ENCODE measurements around the gene ERG28. TPM values are rescaled to one million over a fixed set of nuclear protein-coding genes. Genes with fewer than 3 reads are reported as not detected.

Gene ERG28
- total and polyA plus RNA-seq, 2 of the 13 experiments (the other 11 are each of a cell fraction or from before 2014, with no cell fraction given): 27.3 to 32.3 TPM

DNA sequence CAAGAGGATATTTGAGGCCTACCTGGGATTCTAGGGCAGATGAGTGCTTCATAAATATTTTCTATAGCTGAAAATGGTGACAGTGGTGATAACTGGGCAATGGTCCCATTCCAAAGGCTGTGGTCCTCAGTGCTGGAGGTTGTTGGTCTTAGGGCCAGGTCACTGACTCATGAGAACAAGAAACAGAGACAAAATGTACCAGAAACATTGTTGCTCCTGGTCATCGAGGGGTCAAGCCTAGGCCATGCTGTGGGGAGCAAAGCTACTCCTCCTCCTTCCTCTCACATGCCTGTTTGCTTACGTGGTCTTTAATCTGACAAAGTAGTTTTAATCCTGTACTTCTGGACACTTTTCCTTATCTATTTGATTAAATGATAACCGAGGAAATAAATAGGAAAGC lies 33.8 kb downstream of the ERG28 start (continued):
- TF ChIP-seq SNRNP70 (IDR thresholded peaks at IDR 0.05; ENCODE audit: low read depth, low read length) (no peak), CENPX (CRISPR knock-in tag; IDR thresholded peaks at IDR 0.05) (no peak)
- TF ChIP-seq, protein P1, sequence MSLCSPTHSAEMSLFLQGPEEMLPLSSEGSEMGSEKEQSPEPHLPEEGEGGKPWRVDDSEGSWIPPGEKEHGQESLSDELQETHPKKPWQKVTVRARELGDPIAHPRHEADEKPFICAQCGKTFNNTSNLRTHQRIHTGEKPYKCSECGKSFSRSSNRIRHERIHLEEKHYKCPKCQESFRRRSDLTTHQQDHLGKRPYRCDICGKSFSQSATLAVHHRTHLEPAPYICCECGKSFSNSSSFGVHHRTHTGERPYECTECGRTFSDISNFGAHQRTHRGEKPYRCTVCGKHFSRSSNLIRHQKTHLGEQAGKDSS (CRISPR knock-in tag; IDR thresholded peaks at IDR 0.05; ENCODE audit: borderline replicate concordance, low read depth): no peak

DNA sequence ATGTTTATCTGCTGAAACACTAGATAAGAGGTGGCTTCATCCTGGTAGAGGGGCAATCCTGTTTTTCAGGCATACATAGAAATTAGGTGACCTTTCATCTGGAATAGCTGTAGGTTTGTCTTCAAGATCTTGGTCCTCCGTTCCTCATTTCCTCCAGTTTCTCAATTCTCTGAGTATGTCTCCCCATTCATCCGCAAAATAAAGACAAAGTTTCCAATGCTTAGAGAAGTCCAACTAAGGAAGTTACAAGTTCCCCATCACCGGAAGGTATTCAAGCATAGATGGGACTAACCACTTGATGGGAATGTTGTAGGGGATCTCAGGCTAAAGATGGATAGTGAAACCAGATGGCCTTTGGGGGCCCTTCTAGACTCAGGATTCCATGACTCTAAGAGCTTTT lies 34.3 kb downstream of the ERG28 start:
- FAIRE-seq (no peak), DNase-seq (ENCODE audit: low spot score) (no peak), ATAC-seq (no peak)
- peaks cover 67% of the 10 kb centered on the region for H3K4me1 ChIP-seq (ENCODE audit: insufficient read depth, low read length)
- H3K79me2 ChIP-seq (ENCODE audit: insufficient read depth, low read length): no peaks in the 10 kb centered on the region
- WGBS (ENCODE audit: low lambda C conversion rate): 100% methylated on average over 3 of the region's 3 CpGs
- H3K36me3 ChIP-seq (replicated peaks in 1 of 2; ENCODE audit: control insufficient read depth in 1 of 2, insufficient read depth in 2 of 2, low read length in 2 of 2): no peaks in the 10 kb centered on the region; a peak in 1 of 5 replicates
- no peaks in the 10 kb centered on the region for H3K27me3 ChIP-seq (ENCODE audit: control insufficient read depth in 1 of 2, insufficient read depth in 2 of 2, low read length in 2 of 2)
- BruUV-seq (replicated peaks): no TSS peak
- intact Hi-C loops (cut with micrococcal nuclease; ENCODE audit: unreplicated experiment) (loop anchor here (2.0 kb wide), 1 partner anchor 22 kb away; no protein-coding TSS in a partner anchor), in situ Hi-C loops (cut with HindIII; ENCODE audit: extremely low pct_ligation_motif_present, low pct_unique_long_range_greater_than_20kb) (no loop called here)
- no peak overlapping the region for H3K4me2 ChIP-seq (ENCODE audit: low read depth, low read length)
- H2AFZ ChIP-seq (ENCODE audit: low read length): no peak overlapping the region
- no peaks in the 10 kb centered on the region for H4K20me1 ChIP-seq (ENCODE audit: insufficient read depth, low read length)
- no peak overlapping the region for H3K4me3 ChIP-seq (replicated peaks in 1 of 3; ENCODE audit: insufficient read depth in 1 of 3, low read depth in 2 of 3, low read length in 3 of 3)
- TF ChIP-seq ZNF678 (CRISPR knock-in tag; IDR thresholded peaks at IDR 0.05) (no peak), ZFP82 (CRISPR knock-in tag; IDR thresholded peaks at IDR 0.05; ENCODE audit: borderline replicate concordance) (no peak), FOXA3 (CRISPR knock-in tag; IDR thresholded peaks at IDR 0.05) (no peak), SIN3B (IDR thresholded peaks at IDR 0.05; ENCODE audit: low read length) (no peak), ZBTB21 (CRISPR knock-in tag; IDR thresholded peaks at IDR 0.05) (no peak), REL (CRISPR knock-in tag; conservative IDR thresholded peaks at IDR 0.05) (no peak), RXRB (CRISPR knock-in tag; IDR thresholded peaks at IDR 0.05; ENCODE audit: borderline replicate concordance) (no peak), ZNF556 (CRISPR knock-in tag; IDR thresholded peaks at IDR 0.05; ENCODE audit: borderline replicate concordance) (no peak), SPEN (CRISPR knock-in tag; IDR thresholded peaks at IDR 0.05; ENCODE audit: low read depth) (no peak), SALL2 (CRISPR knock-in tag; IDR thresholded peaks at IDR 0.05) (no peak), ZNF460 (CRISPR knock-in tag; IDR thresholded peaks at IDR 0.05; ENCODE audit: borderline replicate concordance) (no peak), KMT2B (CRISPR knock-in tag; IDR thresholded peaks at IDR 0.05) (no peak), GABPA (IDR thresholded peaks at IDR 0.05; ENCODE audit: low read depth, low read length) (no peak), GABPA (CRISPR knock-in tag; IDR thresholded peaks at IDR 0.05; ENCODE audit: low read depth) (no peak), KDM6A (CRISPR knock-in tag; IDR thresholded peaks at IDR 0.05; ENCODE audit: low read depth) (no peak), GFI1 (CRISPR knock-in tag; IDR thresholded peaks at IDR 0.05; ENCODE audit: borderline replicate concordance) (no peak)
- TF ChIP-seq, protein P2, sequence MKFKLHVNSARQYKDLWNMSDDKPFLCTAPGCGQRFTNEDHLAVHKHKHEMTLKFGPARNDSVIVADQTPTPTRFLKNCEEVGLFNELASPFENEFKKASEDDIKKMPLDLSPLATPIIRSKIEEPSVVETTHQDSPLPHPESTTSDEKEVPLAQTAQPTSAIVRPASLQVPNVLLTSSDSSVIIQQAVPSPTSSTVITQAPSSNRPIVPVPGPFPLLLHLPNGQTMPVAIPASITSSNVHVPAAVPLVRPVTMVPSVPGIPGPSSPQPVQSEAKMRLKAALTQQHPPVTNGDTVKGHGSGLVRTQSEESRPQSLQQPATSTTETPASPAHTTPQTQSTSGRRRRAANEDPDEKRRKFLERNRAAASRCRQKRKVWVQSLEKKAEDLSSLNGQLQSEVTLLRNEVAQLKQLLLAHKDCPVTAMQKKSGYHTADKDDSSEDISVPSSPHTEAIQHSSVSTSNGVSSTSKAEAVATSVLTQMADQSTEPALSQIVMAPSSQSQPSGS (CRISPR knock-in tag; IDR thresholded peaks at IDR 0.05): no peak
- H3K9ac ChIP-seq (ENCODE audit: insufficient read depth, low read depth, low read length): no peak overlapping the region
- ChIA-PET CTCF (ENCODE audit: low intra/inter-chr PET ratio, low total read pairs) (no interaction called here), POLR2A (interaction anchor here (6.1 kb wide), 1 partner anchor 24 kb away, joined by 47 read pairs; no protein-coding TSS in a partner anchor)
- no peaks in the 10 kb centered on the region for H3K9me3 ChIP-seq (ENCODE audit: low read length)
- no peak overlapping the region for H3K27ac ChIP-seq (ENCODE audit: extremely low read length, insufficient read depth, low read length)

Data from HepG2 (cell line).